K562 (cell line): ENCODE measurements around the gene NIPBL. TPM values are rescaled to one million over a fixed set of nuclear protein-coding genes. Genes with fewer than 3 reads are reported as not detected.

Experiments
- ARID1B ChIP-seq: fragments of 450-650 bp; IDR thresholded peaks from 2 replicates; pipeline ENCODE4 v1.6.1; 2016; ENCODE audit warnings: antibody characterized with exemption, mild to moderate bottlenecking, inconsistent platforms
- BCOR ChIP-seq: fragments of 450-650 bp; IDR thresholded peaks from 2 replicates; pipeline ENCODE4 v1.6.1; 2016
- BRD4 ChIP-seq: fragments of 200-600 bp; sonication (generic); IDR thresholded peaks from 2 replicates; pipeline ENCODE4 v1.6.1; 2017; ENCODE audit warnings: inconsistent platforms
- CBFA2T3 ChIP-seq: fragments of 450-650 bp; IDR thresholded peaks from 2 replicates; pipeline ENCODE4 v1.6.1; 2017
- CHD2 ChIP-seq: IDR thresholded peaks from 2 replicates; pipeline ENCODE4 v1.6.1; 2011; ENCODE audit warnings: low read depth, low read length
- DIDO1 ChIP-seq: fragments of 450-650 bp; IDR thresholded peaks from 2 replicates; pipeline ENCODE4 v1.6.1; 2016; ENCODE audit warnings: low read depth, missing biosample characterization, missing genetic modification characterization
- DMBX1 ChIP-seq: fragments of 250-450 bp; sonication (Bioruptor Pico); IDR thresholded peaks from 2 replicates; pipeline ENCODE4 v1.8.0; 2022; ENCODE audit warnings: inconsistent platforms, mild to moderate bottlenecking, moderate library complexity, borderline replicate concordance
- ELF4 ChIP-seq: fragments of 450-650 bp; formaldehyde crosslinking; IDR thresholded peaks from 2 replicates; pipeline ENCODE4 v1.4.0; 2022; ENCODE audit warnings: missing genetic modification characterization
- ETV5 ChIP-seq: sonication (generic); formaldehyde crosslinking; IDR thresholded peaks from 2 replicates; pipeline ENCODE4 v1.4.0; 2020; ENCODE audit warnings: low read depth, mild to moderate bottlenecking, missing genetic modification reagents
- FOXJ2 ChIP-seq: fragments of 200-800 bp; sonication (Bioruptor generic); IDR thresholded peaks from 2 replicates; pipeline ENCODE4 v1.6.1; 2016; ENCODE audit warnings: missing genetic modification characterization, missing compliant biosample characterization
- HEY1 ChIP-seq: fragments of 250-450 bp; sonication (Bioruptor Pico); IDR thresholded peaks from 2 replicates; pipeline ENCODE4 v1.5.0; 2020; ENCODE audit warnings: mild to moderate bottlenecking, moderate library complexity, borderline replicate concordance
- KLF1 ChIP-seq: fragments of 450-650 bp; IDR thresholded peaks from 2 replicates; pipeline ENCODE4 v1.6.1; 2016; ENCODE audit warnings: missing genetic modification characterization, missing compliant biosample characterization
- L3MBTL2 ChIP-seq: fragments of 450-650 bp; IDR thresholded peaks from 2 replicates; pipeline ENCODE4 v1.6.1; 2016; ENCODE audit warnings: mild to moderate bottlenecking, moderate library complexity
- MTA1 ChIP-seq: fragments of 450-650 bp; IDR thresholded peaks from 2 replicates; pipeline ENCODE4 v1.6.1; 2017; ENCODE audit warnings: borderline replicate concordance
- MYNN ChIP-seq, 2 experiments: sonication (generic); formaldehyde crosslinking in 1 of 2; IDR thresholded peaks; 2 replicates each; pipeline versions ENCODE4 v1.5.0 to v1.6.1; 2016 to 2020; ENCODE audit warnings: antibody characterized with exemption in 1 of 2, missing genetic modification reagents in 1 of 2
- POLR2AphosphoS2 ChIP-seq: IDR thresholded peaks from 2 replicates; pipeline ENCODE4 v1.6.1; 2012; ENCODE audit warnings: low read length, improper control_type of control experiment
- POLR2H ChIP-seq: IDR thresholded peaks from 2 replicates; pipeline ENCODE4 v1.6.1; 2016; ENCODE audit warnings: missing genetic modification characterization, low read depth, mild to moderate bottlenecking, control low read depth, missing compliant biosample characterization, moderate library complexity
- PREB ChIP-seq: sonication (generic); formaldehyde crosslinking; IDR thresholded peaks from 2 replicates; pipeline ENCODE4 v1.8.1; 2023; ENCODE audit warnings: mild to moderate bottlenecking, missing genetic modification reagents
- SREBF2 ChIP-seq: sonication (generic); formaldehyde crosslinking; IDR thresholded peaks from 2 replicates; pipeline ENCODE4 v1.4.0; 2020; ENCODE audit warnings: mild to moderate bottlenecking, missing genetic modification reagents
- ZC3H8 ChIP-seq: fragments of 450-650 bp; IDR thresholded peaks from 2 replicates; pipeline ENCODE4 v1.6.1; 2017
- ZFP91 ChIP-seq: sonication (generic); formaldehyde crosslinking; IDR thresholded peaks from 2 replicates; pipeline ENCODE4 v1.8.0; 2022; ENCODE audit warnings: mild to moderate bottlenecking, missing genetic modification reagents
- ZNF134 ChIP-seq: fragments of 250-450 bp; sonication (Bioruptor Pico); conservative IDR thresholded peaks from 2 replicates; pipeline ENCODE4 v1.4.0; 2020
- ZNF146 ChIP-seq: IDR thresholded peaks from one replicate; pipeline ENCODE4 v1.6.1; 2018; ENCODE audit warnings: missing compliant biosample characterization; ENCODE audit not compliant: unreplicated experiment
- ZNF184 ChIP-seq: sonication (generic); formaldehyde crosslinking; IDR thresholded peaks from 2 replicates; pipeline ENCODE4 v1.5.0; 2020; ENCODE audit warnings: missing genetic modification reagents
- ZNF24 ChIP-seq: fragments of 450-650 bp; IDR thresholded peaks from 2 replicates; pipeline ENCODE4 v1.6.1; 2016
- ZNF263 ChIP-seq: sonication (generic); formaldehyde crosslinking; IDR thresholded peaks from 2 replicates; pipeline ENCODE4 v1.8.0; 2022; ENCODE audit warnings: mild to moderate bottlenecking, missing genetic modification reagents, borderline replicate concordance
- polyA plus RNA-seq, 8 experiments: library from polyadenylated mRNA; depleted of rRNA in 4 of 8; stranded (reverse) in 5 of 8; unstranded in 3 of 8; fragments of >200 nt; fragmentation: Nextera tagmentation in 2 of 8; fragmentation: Illumina TruSeq in 1 of 8; extraction: Ambion mirVana in 2 of 8; extraction: Trizol in 1 of 8; gene quantifications; 2 replicates each; pipeline versions ENCODE4 v1.2.1 to v1.2.3, GENCODE V29; 2011 to 2014; ENCODE audit warnings: inconsistent platforms in 1 of 8, missing spikeins in 1 of 8
- total RNA-seq, 7 experiments: library from RNA; depleted of rRNA in 6 of 7; stranded (reverse); fragments of >200 nt in 6 of 7; fragmentation: Illumina TruSeq in 2 of 7; extraction: Trizol in 2 of 7; gene quantifications; 2 replicates each; pipeline versions ENCODE4 v1.2.1 to v1.2.3, GENCODE V29; 2011 to 2021; ENCODE audit warnings: low replicate concordance in 1 of 7
- TF ChIP-seq, protein P1 (sequence below): fragments of 250-450 bp; sonication (Bioruptor Pico); IDR thresholded peaks from 2 replicates; pipeline ENCODE4 v1.8.0; 2022; ENCODE audit warnings: inconsistent platforms
- TF ChIP-seq, protein P2 (sequence below): sonication (generic); formaldehyde crosslinking; IDR thresholded peaks from 2 replicates; pipeline ENCODE4 v1.8.0; 2022; ENCODE audit warnings: missing genetic modification reagents, mild to moderate bottlenecking, borderline replicate concordance

NIPBL gene
- total and polyA plus RNA-seq, 9 of the 15 experiments (the other 6 are each of a cell fraction or from before 2014, with no cell fraction given), result 12.9 to 56.7 (median 38.9) TPM

DNA sequence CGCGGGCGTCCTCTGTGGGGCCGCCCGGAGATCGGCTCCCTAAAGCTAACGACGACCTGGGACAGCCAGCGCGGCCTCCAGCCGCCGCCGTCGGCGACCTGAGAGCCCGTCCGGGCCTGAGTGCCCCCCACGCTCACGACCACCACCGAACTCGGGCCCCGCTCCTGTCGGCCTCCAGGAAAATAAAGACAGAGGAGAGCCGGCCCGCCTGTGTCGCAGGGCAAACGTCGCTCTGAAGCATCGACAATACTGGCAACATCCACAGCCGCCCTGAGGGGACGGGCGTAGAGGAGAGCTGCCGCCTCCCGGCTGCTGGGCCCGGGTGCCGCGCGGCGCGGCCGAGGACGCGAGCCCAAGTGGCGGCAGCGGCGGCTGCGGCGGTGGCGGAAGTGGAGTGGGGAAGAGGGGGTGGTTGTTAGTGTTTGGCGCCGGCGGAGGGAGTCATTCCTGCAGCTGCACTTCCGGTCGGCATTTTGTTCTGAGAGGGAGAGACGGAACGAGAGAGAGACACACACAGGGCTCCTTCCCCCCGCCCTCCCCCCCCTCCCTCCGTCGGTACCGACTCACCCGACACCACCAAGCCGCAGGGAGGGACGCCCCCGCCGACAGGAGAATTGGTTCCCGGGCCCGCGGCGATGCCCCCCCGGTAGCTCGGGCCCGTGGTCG is at the start of gene NIPBL (continued):
- TF ChIP-seq, protein P1, sequence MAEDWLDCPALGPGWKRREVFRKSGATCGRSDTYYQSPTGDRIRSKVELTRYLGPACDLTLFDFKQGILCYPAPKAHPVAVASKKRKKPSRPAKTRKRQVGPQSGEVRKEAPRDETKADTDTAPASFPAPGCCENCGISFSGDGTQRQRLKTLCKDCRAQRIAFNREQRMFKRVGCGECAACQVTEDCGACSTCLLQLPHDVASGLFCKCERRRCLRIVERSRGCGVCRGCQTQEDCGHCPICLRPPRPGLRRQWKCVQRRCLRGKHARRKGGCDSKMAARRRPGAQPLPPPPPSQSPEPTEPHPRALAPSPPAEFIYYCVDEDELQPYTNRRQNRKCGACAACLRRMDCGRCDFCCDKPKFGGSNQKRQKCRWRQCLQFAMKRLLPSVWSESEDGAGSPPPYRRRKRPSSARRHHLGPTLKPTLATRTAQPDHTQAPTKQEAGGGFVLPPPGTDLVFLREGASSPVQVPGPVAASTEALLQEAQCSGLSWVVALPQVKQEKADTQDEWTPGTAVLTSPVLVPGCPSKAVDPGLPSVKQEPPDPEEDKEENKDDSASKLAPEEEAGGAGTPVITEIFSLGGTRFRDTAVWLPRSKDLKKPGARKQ (CRISPR knock-in tag), result no peak
- TF ChIP-seq ZC3H8, result no peak
- TF ChIP-seq CBFA2T3, result no peak
- TF ChIP-seq L3MBTL2, result peak; percentile 47
- TF ChIP-seq ZFP91 (CRISPR knock-in tag), result no peak; the same call in 1 of the 2 replicates
- TF ChIP-seq ZNF184, result no peak
- TF ChIP-seq ZNF146 (CRISPR knock-in tag), result no peak
- no peak for TF ChIP-seq MYNN (IDR thresholded peaks at IDR 0.05)
- TF ChIP-seq MYNN (CRISPR knock-in tag; IDR thresholded peaks at IDR 0.05), result no peak
- no peak for TF ChIP-seq ARID1B
- no peak for TF ChIP-seq HEY1 (CRISPR knock-in tag)
- no peak for TF ChIP-seq MTA1
- TF ChIP-seq SREBF2, result no peak
- TF ChIP-seq BRD4, result peak; percentile 32
- no peak for TF ChIP-seq POLR2AphosphoS2
- TF ChIP-seq DIDO1 (tag), result no peak
- no peak for TF ChIP-seq BCOR
- peak; percentile 59; the same call in 1 of the 2 replicates for TF ChIP-seq ETV5 (CRISPR knock-in tag)
- TF ChIP-seq ELF4 (CRISPR knock-in tag), result no peak
- no peak for TF ChIP-seq DMBX1
- TF ChIP-seq, protein P2, sequence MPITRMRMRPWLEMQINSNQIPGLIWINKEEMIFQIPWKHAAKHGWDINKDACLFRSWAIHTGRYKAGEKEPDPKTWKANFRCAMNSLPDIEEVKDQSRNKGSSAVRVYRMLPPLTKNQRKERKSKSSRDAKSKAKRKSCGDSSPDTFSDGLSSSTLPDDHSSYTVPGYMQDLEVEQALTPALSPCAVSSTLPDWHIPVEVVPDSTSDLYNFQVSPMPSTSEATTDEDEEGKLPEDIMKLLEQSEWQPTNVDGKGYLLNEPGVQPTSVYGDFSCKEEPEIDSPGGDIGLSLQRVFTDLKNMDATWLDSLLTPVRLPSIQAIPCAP, result no peak
- peak; percentile 86 for TF ChIP-seq POLR2H (tag)
- TF ChIP-seq PREB (CRISPR knock-in tag), result no peak
- TF ChIP-seq CHD2, result no peak
- TF ChIP-seq ZNF24, result peak; percentile 67
- no peak for TF ChIP-seq ZNF134 (CRISPR knock-in tag)
- no peak for TF ChIP-seq KLF1 (tag)
- no peak for TF ChIP-seq ZNF263 (CRISPR knock-in tag)
- TF ChIP-seq FOXJ2 (tag), result no peak
